KMS-11 (cell line): Measurements from ENCODE around the gene IZUMO2.

Experiments used
- H2AFZ ChIP-seq: fragments of 200-600 bp; sonication (generic); 2 replicates; pipeline ENCODE4 v1.6.1; 2016; ENCODE audit warnings: antibody characterized with exemption, mixed run types, low read depth
- H3K27ac ChIP-seq: fragments of 200-600 bp; sonication (generic); 2 replicates; pipeline ENCODE4 v1.6.1; 2016; ENCODE audit warnings: mild to moderate bottlenecking, mixed run types
- H3K27me3 ChIP-seq: fragments of 200-600 bp; sonication (generic); 2 replicates; pipeline ENCODE4 v1.6.1; 2017; ENCODE audit warnings: mild to moderate bottlenecking, low read depth, mixed run types, moderate library complexity; ENCODE audit not compliant: insufficient read depth
- H3K36me3 ChIP-seq: fragments of 200-600 bp; sonication (generic); 2 replicates; pipeline ENCODE4 v1.6.1; 2017; ENCODE audit warnings: mild to moderate bottlenecking, mixed run types; ENCODE audit not compliant: insufficient read depth
- H3K4me1 ChIP-seq: fragments of 200-600 bp; sonication (generic); 2 replicates; pipeline ENCODE4 v1.6.1; 2016; ENCODE audit warnings: mild to moderate bottlenecking, low read depth, mixed run types; ENCODE audit not compliant: poor library complexity, severe bottlenecking
- H3K4me2 ChIP-seq: fragments of 200-600 bp; sonication (generic); 2 replicates; pipeline ENCODE4 v1.7.0; 2016; ENCODE audit warnings: mild to moderate bottlenecking, mixed run types
- H3K4me3 ChIP-seq: fragments of 200-600 bp; sonication (generic); IDR thresholded peaks from 2 replicates; pipeline ENCODE4 v1.6.1; 2017; ENCODE audit warnings: low read depth, low read length, mixed read lengths; ENCODE audit not compliant: insufficient read depth
- H3K79me2 ChIP-seq: fragments of 200-600 bp; sonication (generic); 2 replicates; pipeline ENCODE4 v1.6.1; 2016; ENCODE audit warnings: low read depth, mixed run types; ENCODE audit not compliant: insufficient read depth
- H3K9ac ChIP-seq: fragments of 200-600 bp; sonication (generic); 2 replicates; pipeline ENCODE4 v1.6.1; 2016; ENCODE audit warnings: mild to moderate bottlenecking, mixed run types
- H4K20me1 ChIP-seq: fragments of 200-600 bp; sonication (generic); 2 replicates; pipeline ENCODE4 v1.6.1; 2016; ENCODE audit warnings: mild to moderate bottlenecking, mixed run types; ENCODE audit not compliant: insufficient read depth
- TF ChIP-seq, protein P1 (sequence below): fragments of 200-600 bp; sonication (generic); conservative IDR thresholded peaks from 2 replicates; pipeline ENCODE4 v1.6.1; 2017; ENCODE audit warnings: low read depth, mild to moderate bottlenecking, antibody characterized with exemption, low read length, moderate library complexity, mixed read lengths

Gene IZUMO2

DNA sequence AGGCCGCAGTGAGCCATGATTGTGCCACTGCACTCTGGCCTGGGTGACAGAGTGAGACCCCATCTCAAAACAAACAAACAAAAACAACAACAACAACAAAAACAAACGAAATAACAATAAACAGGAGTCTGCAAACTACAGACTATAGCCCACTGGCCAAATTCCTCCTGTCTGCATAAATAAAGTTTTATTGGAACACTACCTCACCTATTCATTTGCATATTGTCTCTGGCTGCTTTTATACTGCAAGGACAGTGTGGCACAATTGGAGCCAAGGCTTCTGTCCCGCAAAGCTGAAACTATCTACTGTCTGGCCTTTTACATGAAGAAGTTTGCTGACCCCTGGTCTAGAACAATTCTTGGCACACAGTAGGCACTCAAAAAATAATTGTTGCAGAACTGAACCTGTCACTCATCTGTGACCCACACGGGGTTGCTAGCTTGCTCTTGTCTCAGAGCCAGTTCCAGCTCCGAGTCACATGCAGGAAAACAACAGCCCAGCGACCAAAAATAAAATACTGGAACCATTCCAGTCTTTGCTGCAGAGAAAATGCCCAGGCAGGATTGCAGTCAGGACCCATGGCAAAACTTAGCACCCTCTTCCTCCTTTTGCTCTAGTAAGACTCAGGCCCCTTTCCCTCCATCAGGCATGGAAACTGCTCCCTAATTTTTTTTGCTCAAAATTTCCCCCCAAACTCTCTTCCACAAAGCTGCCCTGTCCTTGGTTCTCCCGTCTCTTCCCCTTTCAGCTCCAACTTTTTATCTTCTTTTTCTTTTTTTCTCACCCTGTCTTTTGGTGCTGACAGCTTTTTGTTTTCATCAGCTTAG, 35.6 kb upstream of the IZUMO2 start:
- Histone ChIP-seq H3K4me2 (no peak overlapping the region), H3K27ac (no peak overlapping the region), H3K27me3 (peaks cover 7% of the 10 kb centered on the region; the same call in 1 of the 2 replicates), H3K79me2 (no peaks in the 10 kb centered on the region), H4K20me1 (no peaks in the 10 kb centered on the region), H3K9ac (no peak overlapping the region), H2AFZ (no peak overlapping the region), H3K4me1 (no peaks in the 10 kb centered on the region), H3K36me3 (no peaks in the 10 kb centered on the region), H3K4me3 (no peak overlapping the region)
- TF ChIP-seq, protein P1, sequence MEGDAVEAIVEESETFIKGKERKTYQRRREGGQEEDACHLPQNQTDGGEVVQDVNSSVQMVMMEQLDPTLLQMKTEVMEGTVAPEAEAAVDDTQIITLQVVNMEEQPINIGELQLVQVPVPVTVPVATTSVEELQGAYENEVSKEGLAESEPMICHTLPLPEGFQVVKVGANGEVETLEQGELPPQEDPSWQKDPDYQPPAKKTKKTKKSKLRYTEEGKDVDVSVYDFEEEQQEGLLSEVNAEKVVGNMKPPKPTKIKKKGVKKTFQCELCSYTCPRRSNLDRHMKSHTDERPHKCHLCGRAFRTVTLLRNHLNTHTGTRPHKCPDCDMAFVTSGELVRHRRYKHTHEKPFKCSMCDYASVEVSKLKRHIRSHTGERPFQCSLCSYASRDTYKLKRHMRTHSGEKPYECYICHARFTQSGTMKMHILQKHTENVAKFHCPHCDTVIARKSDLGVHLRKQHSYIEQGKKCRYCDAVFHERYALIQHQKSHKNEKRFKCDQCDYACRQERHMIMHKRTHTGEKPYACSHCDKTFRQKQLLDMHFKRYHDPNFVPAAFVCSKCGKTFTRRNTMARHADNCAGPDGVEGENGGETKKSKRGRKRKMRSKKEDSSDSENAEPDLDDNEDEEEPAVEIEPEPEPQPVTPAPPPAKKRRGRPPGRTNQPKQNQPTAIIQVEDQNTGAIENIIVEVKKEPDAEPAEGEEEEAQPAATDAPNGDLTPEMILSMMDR = no peak

DNA sequence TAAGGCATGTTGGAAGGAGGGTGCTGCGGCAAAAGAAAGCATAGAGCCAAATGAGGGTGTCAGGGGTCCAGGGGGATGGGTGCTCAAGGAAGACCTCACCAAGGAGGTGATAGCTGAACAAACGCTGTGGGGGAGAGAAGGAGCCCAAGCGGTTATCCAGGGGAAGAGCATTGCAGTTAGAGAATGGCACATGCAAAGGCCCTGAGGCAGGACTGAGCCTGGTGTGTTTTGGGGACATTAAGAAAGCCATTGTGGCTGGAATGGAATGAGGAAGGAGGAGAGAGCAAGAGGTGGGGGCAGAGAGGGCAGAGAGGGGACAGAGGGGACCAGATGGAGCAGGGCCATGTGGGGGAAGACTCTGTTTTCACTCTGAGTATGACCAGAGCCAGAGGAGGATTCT, 34.3 kb upstream of the IZUMO2 start:
- H3K4me1 ChIP-seq = no peaks in the 10 kb centered on the region
- TF ChIP-seq, protein P1 = no peak
- peaks cover 10% of the 10 kb centered on the region; the same call in 1 of the 2 replicates for H3K27me3 ChIP-seq
- no peak overlapping the region for H3K27ac ChIP-seq
- no peaks in the 10 kb centered on the region for H3K79me2 ChIP-seq
- no peak overlapping the region for H3K4me3 ChIP-seq
- no peak overlapping the region for H2AFZ ChIP-seq
- no peaks in the 10 kb centered on the region for H3K36me3 ChIP-seq
- H3K4me2 ChIP-seq = no peak overlapping the region
- no peaks in the 10 kb centered on the region for H4K20me1 ChIP-seq
- no peak overlapping the region for H3K9ac ChIP-seq

DNA sequence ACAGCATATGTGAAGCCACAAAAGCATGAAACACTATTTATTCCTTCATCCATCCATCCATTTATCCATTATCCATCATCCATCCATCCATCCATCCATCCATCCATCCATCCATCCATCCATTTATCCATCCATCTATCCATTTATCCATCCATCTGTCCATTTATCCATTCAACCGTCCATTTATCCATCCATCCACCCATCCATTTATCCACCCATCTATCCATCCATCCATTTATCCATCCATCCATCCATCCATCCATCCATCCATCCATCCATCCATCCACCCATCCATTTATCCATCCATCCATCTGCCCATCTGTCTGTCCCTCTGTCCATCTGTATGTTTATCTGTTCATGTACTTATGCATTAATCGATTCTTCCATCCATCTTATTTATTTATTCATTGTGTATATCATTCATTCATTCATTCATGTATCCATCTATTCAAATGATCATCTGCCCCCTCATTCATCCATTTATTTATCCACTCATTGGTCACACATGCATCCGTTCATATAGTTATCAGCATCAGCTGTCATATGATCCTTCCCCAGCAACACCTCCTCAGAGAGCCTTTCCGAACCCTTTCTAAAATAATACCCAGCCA, 33.3 kb upstream of the IZUMO2 start:
- no peaks in the 10 kb centered on the region for H3K79me2 ChIP-seq
- H4K20me1 ChIP-seq = no peaks in the 10 kb centered on the region
- H3K4me2 ChIP-seq = no peak overlapping the region
- no peak overlapping the region for H3K9ac ChIP-seq
- H3K27ac ChIP-seq = no peak overlapping the region
- H2AFZ ChIP-seq = no peak overlapping the region
- peaks cover 11% of the 10 kb centered on the region; the same call in 1 of the 2 replicates for H3K27me3 ChIP-seq
- TF ChIP-seq, protein P1 = no peak
- H3K4me1 ChIP-seq = no peaks in the 10 kb centered on the region
- no peaks in the 10 kb centered on the region for H3K36me3 ChIP-seq
- H3K4me3 ChIP-seq = no peak overlapping the region

DNA sequence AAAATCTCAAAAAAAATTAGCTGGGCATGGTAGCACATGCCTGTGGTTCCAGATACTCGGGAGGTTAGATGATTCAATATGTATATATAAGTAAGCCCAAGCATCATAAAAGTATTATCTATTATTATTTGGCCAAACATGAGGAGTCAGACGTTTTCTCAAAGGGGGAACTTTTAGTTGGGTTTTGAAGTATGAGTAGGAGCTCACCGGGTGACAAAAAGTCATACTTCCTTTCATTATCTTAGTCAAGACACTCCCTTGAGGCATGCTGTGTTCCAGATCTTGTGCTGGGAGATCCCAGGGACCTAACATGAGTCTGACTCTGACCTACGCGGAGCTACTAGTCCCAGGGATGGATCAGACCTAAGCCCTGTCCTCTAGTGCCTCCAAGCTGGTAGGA, 32.1 kb upstream of the IZUMO2 start:
- Histone ChIP-seq H4K20me1 (no peaks in the 10 kb centered on the region), H3K27me3 (peaks cover 11% of the 10 kb centered on the region; the same call in 1 of the 2 replicates), H3K4me3 (no peak overlapping the region)

More for the DNA sequence above, 32.1 kb upstream of the IZUMO2 start:
- no peaks in the 10 kb centered on the region for H3K4me1 ChIP-seq
- no peak overlapping the region for H3K4me2 ChIP-seq
- no peaks in the 10 kb centered on the region for H3K36me3 ChIP-seq
- no peaks in the 10 kb centered on the region for H3K79me2 ChIP-seq
- no peak overlapping the region for H3K9ac ChIP-seq
- H3K27ac ChIP-seq = no peak overlapping the region
- TF ChIP-seq, protein P1 = no peak
- no peak overlapping the region for H2AFZ ChIP-seq
